Brain microvascular endothelial cell (primary cell): ENCODE data around the gene BICRAL.
A peak's percentile ranks its signal among the peaks of the same experiment; 100 is the strongest.

Experiments
- DNase-seq: peaks from one replicate; pipeline ENCODE4 v3.0.0-alpha.2; 2020
- H3K27ac ChIP-seq: fragments of 250-450 bp; sonication (Bioruptor Pico); 2 replicates; pipeline ENCODE4 v1.5.1; 2020; ENCODE audit warnings: mild to moderate bottlenecking, moderate library complexity
- H3K27me3 ChIP-seq: fragments of 250-450 bp; sonication (Bioruptor Pico); replicated peaks from 2 replicates; pipeline ENCODE4 v1.5.1; 2020; ENCODE audit warnings: mild to moderate bottlenecking
- H3K36me3 ChIP-seq: fragments of 250-450 bp; sonication (Bioruptor Pico); replicated peaks from 2 replicates; pipeline ENCODE4 v1.5.1; 2020; ENCODE audit warnings: mild to moderate bottlenecking
- H3K4me3 ChIP-seq: 2 replicates; pipeline ENCODE4 v1.5.1; 2011; ENCODE audit warnings: low read depth, mild to moderate bottlenecking, control low read depth, low read length, moderate library complexity
- in situ Hi-C: cut with HindIII; loops from 2 replicates; pipeline ENCODE4 v1.10.0; 2017; ENCODE audit warnings: low sequenced_read_pairs, low pct_ligation_motif_present
- TF ChIP-seq, protein P1 (sequence below): IDR thresholded peaks from 2 replicates; pipeline ENCODE4 v1.5.1; 2011; ENCODE audit warnings: low read depth, mild to moderate bottlenecking, moderate library complexity, low read length, control low read depth, inconsistent platforms; ENCODE audit errors: missing control alignments

BICRAL gene

DNA sequence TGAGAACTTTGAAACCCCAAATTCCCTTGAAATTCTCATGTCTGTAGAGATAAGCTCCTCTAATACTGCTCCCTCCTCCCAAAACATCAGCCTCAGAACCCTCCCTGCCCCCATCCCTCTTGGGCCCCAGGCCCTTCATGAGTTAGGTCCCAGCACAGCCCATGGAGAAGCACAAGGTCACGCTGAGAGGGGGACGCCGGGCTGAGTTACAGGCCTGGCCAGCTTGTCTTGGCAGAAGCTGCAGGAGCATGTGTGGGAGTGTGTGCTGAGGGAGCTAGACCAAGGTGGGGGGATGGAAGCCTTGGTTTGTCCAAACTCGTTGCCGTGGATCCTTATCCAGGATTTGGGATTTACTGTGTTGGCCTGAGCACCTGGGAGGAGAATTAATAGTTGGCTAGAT is 125.5 kb downstream of the BICRAL start:
- Histone ChIP-seq H3K4me3 (no peak overlapping the region), H3K27me3 (no peaks in the 10 kb centered on the region), H3K27ac (no peak overlapping the region), H3K36me3 (no peaks in the 10 kb centered on the region)
- in situ Hi-C loops, result no loop called here
- DNase-seq, result no peak
- TF ChIP-seq, protein P1, sequence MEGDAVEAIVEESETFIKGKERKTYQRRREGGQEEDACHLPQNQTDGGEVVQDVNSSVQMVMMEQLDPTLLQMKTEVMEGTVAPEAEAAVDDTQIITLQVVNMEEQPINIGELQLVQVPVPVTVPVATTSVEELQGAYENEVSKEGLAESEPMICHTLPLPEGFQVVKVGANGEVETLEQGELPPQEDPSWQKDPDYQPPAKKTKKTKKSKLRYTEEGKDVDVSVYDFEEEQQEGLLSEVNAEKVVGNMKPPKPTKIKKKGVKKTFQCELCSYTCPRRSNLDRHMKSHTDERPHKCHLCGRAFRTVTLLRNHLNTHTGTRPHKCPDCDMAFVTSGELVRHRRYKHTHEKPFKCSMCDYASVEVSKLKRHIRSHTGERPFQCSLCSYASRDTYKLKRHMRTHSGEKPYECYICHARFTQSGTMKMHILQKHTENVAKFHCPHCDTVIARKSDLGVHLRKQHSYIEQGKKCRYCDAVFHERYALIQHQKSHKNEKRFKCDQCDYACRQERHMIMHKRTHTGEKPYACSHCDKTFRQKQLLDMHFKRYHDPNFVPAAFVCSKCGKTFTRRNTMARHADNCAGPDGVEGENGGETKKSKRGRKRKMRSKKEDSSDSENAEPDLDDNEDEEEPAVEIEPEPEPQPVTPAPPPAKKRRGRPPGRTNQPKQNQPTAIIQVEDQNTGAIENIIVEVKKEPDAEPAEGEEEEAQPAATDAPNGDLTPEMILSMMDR, result no peak

DNA sequence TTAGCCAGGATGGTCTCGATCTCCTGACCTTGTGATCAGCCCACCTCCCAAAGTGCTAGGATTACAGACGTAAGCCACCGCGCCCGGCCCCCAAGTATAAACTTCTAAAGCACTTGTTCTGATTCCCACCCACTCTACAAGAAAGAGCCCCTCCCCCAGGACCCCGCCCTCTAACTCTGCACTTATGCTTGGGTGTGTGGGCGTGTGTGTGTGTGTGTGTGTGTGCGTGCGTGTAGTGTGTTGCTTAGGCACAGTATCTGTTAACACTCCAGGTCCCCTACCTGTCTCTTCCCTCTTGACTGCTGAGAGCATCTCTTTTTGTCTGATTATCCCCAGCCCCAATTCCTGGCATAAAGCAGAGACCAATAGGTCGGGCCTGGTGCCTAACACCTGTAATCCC is 128.0 kb downstream of the BICRAL start:
- no peak for DNase-seq
- Histone ChIP-seq H3K27ac (no peak overlapping the region), H3K36me3 (no peaks in the 10 kb centered on the region), H3K4me3 (no peak overlapping the region), H3K27me3 (no peaks in the 10 kb centered on the region)
- TF ChIP-seq, protein P1, result no peak
- in situ Hi-C loops, result no loop called here

DNA sequence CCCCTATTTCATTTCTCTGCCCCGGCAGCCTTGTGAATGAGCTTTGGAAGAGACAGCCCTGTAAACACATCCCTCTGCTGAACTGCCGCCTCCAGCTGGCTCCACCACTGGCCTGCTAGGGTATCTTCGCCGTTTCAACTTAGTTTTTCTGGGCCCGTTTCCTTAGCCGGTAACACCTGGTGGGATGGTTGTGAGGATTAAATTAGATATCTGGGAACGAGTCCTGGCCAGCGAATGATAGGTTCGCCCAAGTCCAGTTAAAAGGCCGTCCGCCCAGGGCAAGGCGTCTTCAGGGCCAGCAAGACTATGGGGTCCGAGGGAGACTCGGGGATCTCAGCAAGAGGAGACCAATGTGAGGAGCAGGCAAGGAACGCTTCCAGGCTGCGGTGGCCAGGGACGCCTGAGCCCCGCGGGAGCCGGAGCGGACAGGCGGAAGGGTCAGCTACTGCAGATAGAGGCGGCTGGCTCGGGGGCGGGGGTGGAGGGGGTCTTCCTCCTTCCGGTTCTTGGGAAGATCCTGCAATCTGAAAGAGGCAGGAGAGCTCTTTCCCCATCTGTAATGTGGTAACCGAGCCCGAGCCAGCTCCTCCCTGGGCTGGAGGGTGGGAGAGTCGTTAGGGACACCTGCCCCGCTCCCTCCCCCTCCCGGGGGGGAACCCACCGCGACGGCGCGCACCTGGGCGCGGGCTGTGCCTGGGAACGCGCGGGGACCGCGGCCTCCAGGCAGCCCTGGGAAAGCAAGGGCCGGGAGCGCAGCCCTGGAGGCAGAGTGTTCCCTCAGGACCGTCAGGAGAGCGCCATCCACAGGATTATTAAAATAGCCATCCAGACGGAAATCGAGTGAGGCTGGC is 129.5 kb downstream of the BICRAL start:
- in situ Hi-C loops, result no loop called here
- Histone ChIP-seq H3K27ac (no peak overlapping the region), H3K36me3 (no peaks in the 10 kb centered on the region), H3K27me3 (no peaks in the 10 kb centered on the region), H3K4me3 (peak overlapping the region; percentile 42)
- TF ChIP-seq, protein P1, result peak; percentile 20
- DNase-seq, result no peak

DNA sequence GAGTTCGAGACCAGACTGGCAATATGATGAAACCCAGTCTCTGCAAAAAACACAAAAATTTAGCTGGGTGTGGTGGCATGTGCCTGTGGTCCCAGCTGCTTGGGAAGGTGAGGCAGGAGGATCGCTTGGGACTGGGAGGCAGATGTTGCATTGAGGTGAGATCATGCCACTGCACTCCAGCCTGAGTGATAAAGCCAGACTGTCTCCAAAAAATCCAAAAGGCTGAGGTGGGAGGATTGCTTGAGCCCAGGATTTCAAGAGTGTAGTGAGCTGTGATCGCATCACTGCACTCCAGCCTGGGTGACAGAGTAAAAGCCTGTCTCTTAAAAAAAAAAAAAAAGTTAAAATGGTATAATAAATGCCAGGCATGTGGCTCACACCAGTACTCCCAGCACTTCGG is 132.7 kb downstream of the BICRAL start:
- H3K27me3 ChIP-seq, result no peaks in the 10 kb centered on the region
- no peaks in the 10 kb centered on the region for H3K36me3 ChIP-seq
- no peak overlapping the region for H3K4me3 ChIP-seq
- DNase-seq, result no peak
- in situ Hi-C loops, result no loop called here
- TF ChIP-seq, protein P1, result no peak
- no peak overlapping the region for H3K27ac ChIP-seq

DNA sequence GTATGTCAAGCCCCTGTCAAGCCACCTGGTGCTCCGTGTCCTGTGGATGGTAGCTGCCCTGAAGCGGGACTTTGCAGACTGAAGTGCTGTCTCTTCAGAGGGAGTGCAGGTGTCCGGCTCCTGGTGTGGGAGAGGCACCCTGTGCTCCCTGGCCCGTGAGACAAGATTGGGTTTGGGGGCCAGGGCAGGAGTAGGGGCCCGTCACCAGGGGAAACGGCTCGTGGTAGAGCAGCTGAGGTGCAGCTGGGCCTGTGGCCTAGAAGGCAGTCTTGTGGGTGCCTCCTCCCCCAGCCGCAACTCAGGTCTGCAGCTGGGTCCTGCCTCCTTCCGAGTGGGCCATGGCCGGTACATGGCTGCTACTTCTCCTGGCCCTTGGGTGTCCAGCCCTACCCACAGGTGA is 133.9 kb downstream of the BICRAL start, which contains the start of gene PTCRA:
PTCRA (plus strand) TSS at position 322 of the 400 bp plus-strand sequence; CDS start at position 339, 17 bp downstream.
- TF ChIP-seq, protein P1, result no peak
- no peaks in the 10 kb centered on the region for H3K27me3 ChIP-seq
- DNase-seq, result no peak
- no peak within 1 kb of the TSS for H3K4me3 ChIP-seq
- no peak within 1 kb of the TSS for H3K27ac ChIP-seq
- H3K36me3 ChIP-seq, result no peaks in the 10 kb centered on the region
- in situ Hi-C loops, result no loop called here
